H9 (cell line): Measurements from ENCODE around the gene CHL1. TPM values are rescaled to one million over a fixed set of nuclear protein-coding genes. Genes with fewer than 3 reads are reported as not detected.

Source experiments
- DNase-seq: peaks from one replicate; pipeline ENCODE4 v3.0.0-alpha.2; 2017
- H2AFZ ChIP-seq: one replicate; pipeline ENCODE4 v1.6.1; 2013; ENCODE audit warnings: mild to moderate bottlenecking, low read length, control low read depth, moderate library complexity
- H2AK5ac ChIP-seq: 2 replicates; pipeline ENCODE4 v1.6.1; 2013; ENCODE audit warnings: low read length, control low read depth, mixed read lengths; ENCODE audit not compliant: insufficient read length
- H2BK120ac ChIP-seq: one replicate; pipeline ENCODE4 v1.6.1; 2013; ENCODE audit warnings: low read depth, mild to moderate bottlenecking, low read length, control low read depth, inconsistent platforms; ENCODE audit not compliant: poor library complexity, severe bottlenecking
- H2BK12ac ChIP-seq: 2 replicates; pipeline ENCODE4 v1.6.1; 2013; ENCODE audit warnings: low read length, control low read depth, mixed read lengths, low read depth; ENCODE audit not compliant: insufficient read length
- H2BK15ac ChIP-seq: 2 replicates; pipeline ENCODE4 v1.6.1; 2013; ENCODE audit warnings: low read depth, low read length, control low read depth
- H2BK20ac ChIP-seq: one replicate; pipeline ENCODE4 v1.6.1; 2013; ENCODE audit warnings: low read depth, mild to moderate bottlenecking, low read length, control low read depth, inconsistent platforms; ENCODE audit not compliant: poor library complexity, severe bottlenecking
- H2BK5ac ChIP-seq: 2 replicates; pipeline ENCODE4 v1.6.1; 2013; ENCODE audit warnings: low read length, control low read depth, mixed read lengths; ENCODE audit not compliant: insufficient read length
- H3K14ac ChIP-seq: 2 replicates; pipeline ENCODE4 v1.6.1; 2013; ENCODE audit warnings: low read length, control low read depth; ENCODE audit not compliant: insufficient read depth
- H3K18ac ChIP-seq: 2 replicates; pipeline ENCODE4 v1.6.1; 2013; ENCODE audit warnings: low read depth, mild to moderate bottlenecking, mixed read lengths, low read length, control low read depth; ENCODE audit not compliant: insufficient read length
- H3K23ac ChIP-seq: 2 replicates; pipeline ENCODE4 v1.6.1; 2013; ENCODE audit warnings: low read length, control low read depth, mixed read lengths, low read depth; ENCODE audit not compliant: insufficient read length
- H3K23me2 ChIP-seq: 2 replicates; pipeline ENCODE4 v1.6.1; 2013; ENCODE audit warnings: low read depth, mild to moderate bottlenecking, mixed read lengths, low read length, control low read depth; ENCODE audit not compliant: insufficient read length, poor library complexity, severe bottlenecking
- H3K27ac ChIP-seq: 2 replicates; pipeline ENCODE4 v1.5.1; 2013; ENCODE audit warnings: low read length, control low read depth, mixed read lengths, low read depth; ENCODE audit not compliant: insufficient read length
- H3K27me3 ChIP-seq: 2 replicates; pipeline ENCODE4 v1.6.1; 2013; ENCODE audit warnings: low read length, control low read depth, inconsistent platforms; ENCODE audit not compliant: insufficient read depth
- H3K4ac ChIP-seq: 2 replicates; pipeline ENCODE4 v1.6.1; 2013; ENCODE audit warnings: low read depth, mild to moderate bottlenecking, control low read depth, inconsistent platforms, low read length, moderate library complexity
- H3K4me1 ChIP-seq: 2 replicates; pipeline ENCODE4 v1.6.1; 2013; ENCODE audit warnings: low read length, control low read depth, inconsistent platforms; ENCODE audit not compliant: insufficient read depth
- H3K4me2 ChIP-seq: 2 replicates; pipeline ENCODE4 v1.6.1; 2013; ENCODE audit warnings: low read length, control low read depth, mixed read lengths; ENCODE audit not compliant: insufficient read length, insufficient read depth
- H3K56ac ChIP-seq: 2 replicates; pipeline ENCODE4 v1.6.1; 2013; ENCODE audit warnings: low read depth, mild to moderate bottlenecking, mixed read lengths, low read length, control low read depth; ENCODE audit not compliant: insufficient read length
- H3K79me1 ChIP-seq: 2 replicates; pipeline ENCODE4 v1.6.1; 2013; ENCODE audit warnings: low read depth, mild to moderate bottlenecking, moderate library complexity, low read length, control low read depth, inconsistent platforms; ENCODE audit not compliant: insufficient read depth, poor library complexity, severe bottlenecking
- H3K79me2 ChIP-seq: 2 replicates; pipeline ENCODE4 v1.6.1; 2013; ENCODE audit warnings: low read length, control low read depth, inconsistent platforms; ENCODE audit not compliant: insufficient read depth
- H3K9ac ChIP-seq: 2 replicates; pipeline ENCODE4 v1.6.1; 2013; ENCODE audit warnings: low read length, control low read depth, mixed read lengths; ENCODE audit not compliant: insufficient read length; ENCODE audit errors: extremely low read depth
- H3K9me3 ChIP-seq: one replicate; pipeline ENCODE4 v1.6.1; 2013; ENCODE audit warnings: low read depth, low read length, inconsistent platforms; ENCODE audit not compliant: control insufficient read depth
- H3T11ph ChIP-seq: one replicate; pipeline ENCODE4 v1.6.1; 2013; ENCODE audit warnings: mild to moderate bottlenecking, low read length, control low read depth, inconsistent platforms
- H4K20me1 ChIP-seq: one replicate; pipeline ENCODE4 v1.6.1; 2013; ENCODE audit not compliant: control insufficient read depth, insufficient read length, insufficient read depth
- H4K5ac ChIP-seq: 2 replicates; pipeline ENCODE4 v1.6.1; 2013; ENCODE audit warnings: low read depth, mild to moderate bottlenecking, mixed read lengths, low read length, control low read depth; ENCODE audit not compliant: insufficient read length
- H4K8ac ChIP-seq: replicated peaks from 2 replicates; pipeline ENCODE4 v1.6.1; 2013; ENCODE audit warnings: low read length, control low read depth, mixed read lengths, low read depth; ENCODE audit not compliant: insufficient read length
- H4K91ac ChIP-seq: 2 replicates; pipeline ENCODE4 v1.6.1; 2013; ENCODE audit warnings: low read depth, mild to moderate bottlenecking, moderate library complexity, mixed read lengths, low read length, control low read depth; ENCODE audit not compliant: insufficient read length
- H3K27ac Mint-ChIP-seq, 3 experiments: 2 replicates in 2 of 3; 3 replicates in 1 of 3; pipeline ENCODE4 v1.8.0; 2020 to 2021; ENCODE audit warnings: mixed read lengths in 3 of 3, mild to moderate bottlenecking in 1 of 3, moderate library complexity in 1 of 3
- H3K27me3 Mint-ChIP-seq: 2 replicates; pipeline ENCODE4 v1.8.0; 2021; ENCODE audit warnings: low read depth, mild to moderate bottlenecking, moderate library complexity, mixed read lengths
- H3K36me3 Mint-ChIP-seq, 3 experiments: 2 replicates in 2 of 3; 3 replicates in 1 of 3; pipeline ENCODE4 v1.8.0; 2020 to 2021; ENCODE audit warnings: low read depth in 3 of 3, mixed read lengths in 3 of 3; ENCODE audit not compliant: insufficient read depth in 1 of 3
- H3K4me1 Mint-ChIP-seq, 2 experiments: 2 replicates each; pipeline ENCODE4 v1.8.0; 2020; ENCODE audit warnings: mixed read lengths in 2 of 2
- H3K4me3 Mint-ChIP-seq, 2 experiments: 2 replicates in 1 of 2; 3 replicates in 1 of 2; pipeline ENCODE4 v1.8.0; 2020 to 2021; ENCODE audit warnings: mild to moderate bottlenecking in 2 of 2, mixed read lengths in 2 of 2, moderate library complexity in 1 of 2
- H3K9me3 Mint-ChIP-seq, 2 experiments: 2 replicates in 1 of 2; 3 replicates in 1 of 2; pipeline ENCODE4 v1.8.0; 2020; ENCODE audit warnings: mild to moderate bottlenecking in 2 of 2, mixed read lengths in 2 of 2, moderate library complexity in 1 of 2
- CTCF ChIP-seq: fragments of 200-600 bp; sonication (generic); conservative IDR thresholded peaks from 3 replicates; pipeline ENCODE4 v1.8.0; 2021; ENCODE audit warnings: antibody characterized with exemption, mild to moderate bottlenecking
- WGBS: extraction: QIAGEN DNeasy Blood & Tissue Kit; methylation state at CpG from one replicate; pipeline ENCODE4 v1.1.7; 2013; ENCODE audit warnings: missing lambda C conversion rate, low lambda C conversion rate, mixed read lengths; ENCODE audit not compliant: insufficient read length; ENCODE audit errors: extremely low coverage; 5-methylcytosine and 5-hydroxymethylcytosine counted together
- total RNA-seq: library from RNA; stranded (reverse); gene quantifications from 2 replicates; pipeline ENCODE4 v1.2.1, GENCODE V29; 2021

The CHL1 gene
- total RNA-seq, 1 experiment from 2014 or later: not detected

- H3K27me3 Mint-ChIP-seq: no peaks in the 10 kb centered on the region; the same call in none of the 2 replicates
- no peaks in the 10 kb centered on the region for H4K20me1 ChIP-seq
- H3K9me3 Mint-ChIP-seq: no peaks in the 10 kb centered on the region
These were observed 116.3 kb downstream of the CHL1 start for GRCh38 chr3:312911-313310.

More at GRCh38 chr3:312911-313310, 116.3 kb downstream of the CHL1 start:
- Histone ChIP-seq H3K18ac (no peak overlapping the region), H4K91ac (no peak overlapping the region), H3K23ac (no peak overlapping the region), H2BK15ac (no peak overlapping the region), H3K4me1 (no peaks in the 10 kb centered on the region), H2AK5ac (no peak overlapping the region), H3T11ph (no peak overlapping the region), H3K14ac (no peak overlapping the region), H2BK120ac (no peak overlapping the region), H2BK12ac (no peak overlapping the region), H3K9me3 (no peaks in the 10 kb centered on the region), H2BK20ac (no peak overlapping the region), H2BK5ac (no peak overlapping the region), H4K8ac (no peak overlapping the region), H3K56ac (no peak overlapping the region), H3K9ac (no peak overlapping the region), H3K27me3 (no peaks in the 10 kb centered on the region), H2AFZ (no peak overlapping the region), H4K5ac (no peak overlapping the region), H3K27ac (no peak overlapping the region), H3K4ac (no peak overlapping the region), H3K4me2 (no peak overlapping the region), H3K79me1 (no peaks in the 10 kb centered on the region), H3K23me2 (no peaks in the 10 kb centered on the region), H3K79me2 (no peaks in the 10 kb centered on the region)
- no peaks in the 10 kb centered on the region for H3K36me3 Mint-ChIP-seq
- H3K4me3 Mint-ChIP-seq: no peak overlapping the region
- no peak for TF ChIP-seq CTCF
- H3K4me1 Mint-ChIP-seq: no peaks in the 10 kb centered on the region
- no CpG with 5 or more reads among the region's 2 CpGs for WGBS
- H3K27ac Mint-ChIP-seq: no peak overlapping the region
- no peak for DNase-seq
